ENCODE results near the gene MATN1.

DNA sequence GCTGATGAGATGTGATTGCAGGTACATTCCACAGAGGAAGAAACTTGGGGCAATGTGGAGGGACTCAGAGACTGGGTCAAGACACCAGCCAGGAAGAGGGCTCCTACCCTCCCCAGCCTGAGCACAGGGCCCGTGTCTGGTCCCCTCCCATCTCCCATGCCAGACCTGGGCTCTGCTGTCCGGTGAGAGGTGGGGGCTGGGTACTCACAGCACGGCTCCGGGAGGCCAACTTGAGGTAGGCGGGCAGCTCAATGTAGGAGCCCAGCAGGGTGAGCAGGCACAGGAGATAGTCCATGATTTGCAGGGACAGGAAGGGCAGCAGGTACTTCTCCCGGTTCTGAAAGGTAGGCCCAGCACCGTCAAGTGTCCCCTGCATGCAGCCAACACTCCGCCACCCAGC lies 16.2 kb upstream of the MATN1 start:
- TF ChIP-seq, protein P1, sequence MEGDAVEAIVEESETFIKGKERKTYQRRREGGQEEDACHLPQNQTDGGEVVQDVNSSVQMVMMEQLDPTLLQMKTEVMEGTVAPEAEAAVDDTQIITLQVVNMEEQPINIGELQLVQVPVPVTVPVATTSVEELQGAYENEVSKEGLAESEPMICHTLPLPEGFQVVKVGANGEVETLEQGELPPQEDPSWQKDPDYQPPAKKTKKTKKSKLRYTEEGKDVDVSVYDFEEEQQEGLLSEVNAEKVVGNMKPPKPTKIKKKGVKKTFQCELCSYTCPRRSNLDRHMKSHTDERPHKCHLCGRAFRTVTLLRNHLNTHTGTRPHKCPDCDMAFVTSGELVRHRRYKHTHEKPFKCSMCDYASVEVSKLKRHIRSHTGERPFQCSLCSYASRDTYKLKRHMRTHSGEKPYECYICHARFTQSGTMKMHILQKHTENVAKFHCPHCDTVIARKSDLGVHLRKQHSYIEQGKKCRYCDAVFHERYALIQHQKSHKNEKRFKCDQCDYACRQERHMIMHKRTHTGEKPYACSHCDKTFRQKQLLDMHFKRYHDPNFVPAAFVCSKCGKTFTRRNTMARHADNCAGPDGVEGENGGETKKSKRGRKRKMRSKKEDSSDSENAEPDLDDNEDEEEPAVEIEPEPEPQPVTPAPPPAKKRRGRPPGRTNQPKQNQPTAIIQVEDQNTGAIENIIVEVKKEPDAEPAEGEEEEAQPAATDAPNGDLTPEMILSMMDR (IDR thresholded peaks at IDR 0.05; ENCODE audit: low read depth, low read length, poor library complexity, severe bottlenecking) = no peak
- no peak for TF ChIP-seq EZH2phosphoT487 (IDR thresholded peaks at IDR 0.05; ENCODE audit: borderline replicate concordance, low read length)
